HEK293 (cell line): Measurements from ENCODE around the gene NR1I2.

ENCODE experiments used
- CTCF ChIA-PET: fragments of 350-600 bp; formaldehyde crosslinking; extraction: SDS; loops from one replicate; lab custom pipeline; 2021; ENCODE audit warnings: antibody characterized with exemption; lab: Yijun Ruan, JAX
- POLR2A ChIA-PET: fragments of 300-600 bp; formaldehyde crosslinking; extraction: SDS; loops from one replicate; lab custom pipeline; 2020; ENCODE audit warnings: antibody characterized with exemption, inconsistent platforms; lab: Yijun Ruan, JAX
- H3K27ac ChIP-seq: fragments of 200-500 bp; sonication (Bioruptor generic); 2 replicates; pipeline ENCODE4 v1.5.1; 2014; ENCODE audit warnings: low read depth, low read length, control low read depth, inconsistent platforms; ENCODE audit errors: extremely low read depth
- H3K36me3 ChIP-seq, 2 experiments: fragments of 200-500 bp in 1 of 2; sonication (Bioruptor generic) in 1 of 2; 1 replicate in 1 of 2; 2 replicates in 1 of 2; pipeline ENCODE4 v1.5.1; 2014 to 2017; ENCODE audit warnings: inconsistent platforms in 2 of 2, low read length in 2 of 2; ENCODE audit not compliant: control insufficient read depth in 2 of 2, insufficient read depth in 1 of 2
- H3K4me1 ChIP-seq: fragments of 200-500 bp; sonication (Bioruptor generic); 2 replicates; pipeline ENCODE4 v1.5.1; 2014; ENCODE audit warnings: mild to moderate bottlenecking, low read length, inconsistent platforms; ENCODE audit not compliant: control insufficient read depth, insufficient read depth
- H3K4me3 ChIP-seq: 2 replicates; pipeline ENCODE4 v1.5.1; 2011; ENCODE audit warnings: low read depth, mild to moderate bottlenecking, control low read depth, low read length, moderate library complexity
- H3K9me3 ChIP-seq: fragments of 200-500 bp; sonication (Bioruptor generic); 2 replicates; pipeline ENCODE4 v1.5.1; 2014; ENCODE audit warnings: low read depth, low read length, inconsistent platforms; ENCODE audit not compliant: control insufficient read depth, insufficient read depth
- FEZF1 ChIP-seq: fragments of 450-650 bp; formaldehyde crosslinking; IDR thresholded peaks from 2 replicates; pipeline ENCODE4 v1.5.1; 2016; ENCODE audit warnings: missing biosample characterization, missing genetic modification characterization
- GFI1B ChIP-seq: fragments of 450-650 bp; formaldehyde crosslinking; IDR thresholded peaks from 2 replicates; pipeline ENCODE4 v1.5.1; 2016; ENCODE audit warnings: missing biosample characterization, missing genetic modification characterization
- GLI4 ChIP-seq: fragments of 450-650 bp; formaldehyde crosslinking; IDR thresholded peaks from 2 replicates; pipeline ENCODE4 v1.5.1; 2016; ENCODE audit warnings: missing biosample characterization, missing genetic modification characterization
- IKZF3 ChIP-seq: fragments of 450-650 bp; IDR thresholded peaks from 2 replicates; pipeline ENCODE4 v1.5.0; 2018; ENCODE audit warnings: missing biosample characterization, mild to moderate bottlenecking, missing genetic modification characterization, moderate library complexity
- KLF1 ChIP-seq: fragments of 450-650 bp; formaldehyde crosslinking; IDR thresholded peaks from 2 replicates; pipeline ENCODE4 v1.5.1; 2016; ENCODE audit warnings: missing biosample characterization, missing genetic modification characterization
- KLF16 ChIP-seq: fragments of 450-650 bp; formaldehyde crosslinking; IDR thresholded peaks from 2 replicates; pipeline ENCODE4 v1.5.1; 2017; ENCODE audit warnings: missing biosample characterization, missing genetic modification characterization
- KLF7 ChIP-seq: fragments of 450-650 bp; formaldehyde crosslinking; IDR thresholded peaks from 2 replicates; pipeline ENCODE4 v1.5.1; 2016; ENCODE audit warnings: missing biosample characterization, missing genetic modification characterization, borderline replicate concordance
- KLF9 ChIP-seq: fragments of 450-650 bp; formaldehyde crosslinking; IDR thresholded peaks from 2 replicates; pipeline ENCODE4 v1.5.1; 2016; ENCODE audit warnings: missing biosample characterization, missing genetic modification characterization, low read depth
- MZF1 ChIP-seq: fragments of 450-650 bp; formaldehyde crosslinking; IDR thresholded peaks from 2 replicates; pipeline ENCODE4 v1.5.1; 2017; ENCODE audit warnings: missing biosample characterization, missing genetic modification characterization, borderline replicate concordance
- PRDM2 ChIP-seq: fragments of 450-650 bp; formaldehyde crosslinking; IDR thresholded peaks from 2 replicates; pipeline ENCODE4 v1.5.1; 2016; ENCODE audit warnings: missing biosample characterization, missing genetic modification characterization, borderline replicate concordance
- SETDB1 ChIP-seq: IDR thresholded peaks from one replicate; pipeline ENCODE4 v1.6.1; 2017; ENCODE audit warnings: mild to moderate bottlenecking, low read length, moderate library complexity, mixed read lengths; ENCODE audit not compliant: insufficient read length
- ZBTB26 ChIP-seq: fragments of 450-650 bp; formaldehyde crosslinking; optimal IDR thresholded peaks from 2 replicates; pipeline ENCODE3; 2016; ENCODE audit warnings: missing biosample characterization, mild to moderate bottlenecking, missing genetic modification characterization
- ZBTB8A ChIP-seq: fragments of 450-650 bp; formaldehyde crosslinking; IDR thresholded peaks from 2 replicates; pipeline ENCODE4 v1.5.1; 2016; ENCODE audit warnings: missing biosample characterization, missing genetic modification characterization
- ZFP37 ChIP-seq: fragments of 450-650 bp; formaldehyde crosslinking; IDR thresholded peaks from 2 replicates; pipeline ENCODE4 v1.5.1; 2016; ENCODE audit warnings: missing biosample characterization, missing genetic modification characterization
- ZNF10 ChIP-seq: fragments of 450-650 bp; formaldehyde crosslinking; IDR thresholded peaks from 2 replicates; pipeline ENCODE4 v1.5.1; 2017; ENCODE audit warnings: missing biosample characterization, missing genetic modification characterization
- ZNF19 ChIP-seq: fragments of 450-650 bp; formaldehyde crosslinking; IDR thresholded peaks from 2 replicates; pipeline ENCODE4; 2016; ENCODE audit warnings: missing biosample characterization, missing genetic modification characterization, low read depth
- ZNF202 ChIP-seq: fragments of 450-650 bp; formaldehyde crosslinking; IDR thresholded peaks from 2 replicates; pipeline ENCODE4 v1.5.1; 2016; ENCODE audit warnings: missing biosample characterization, missing genetic modification characterization, borderline replicate concordance
- ZNF23 ChIP-seq: fragments of 450-650 bp; formaldehyde crosslinking; IDR thresholded peaks from 2 replicates; pipeline ENCODE4 v1.5.1; 2016; ENCODE audit warnings: missing biosample characterization, missing genetic modification characterization, borderline replicate concordance
- ZNF292 ChIP-seq: fragments of 450-650 bp; formaldehyde crosslinking; IDR thresholded peaks from 2 replicates; pipeline ENCODE4 v1.5.1; 2016; ENCODE audit warnings: low read depth, missing biosample characterization, missing genetic modification characterization, borderline replicate concordance
- ZNF302 ChIP-seq: fragments of 450-650 bp; formaldehyde crosslinking; IDR thresholded peaks from 2 replicates; pipeline ENCODE4 v1.5.1; 2016; ENCODE audit warnings: missing biosample characterization, missing genetic modification characterization, low read depth
- ZNF433 ChIP-seq: fragments of 450-650 bp; formaldehyde crosslinking; IDR thresholded peaks from 2 replicates; pipeline ENCODE4 v1.5.1; 2016; ENCODE audit warnings: missing biosample characterization, missing genetic modification characterization, low read depth
- ZNF501 ChIP-seq: fragments of 450-650 bp; formaldehyde crosslinking; IDR thresholded peaks from 2 replicates; pipeline ENCODE4 v1.5.1; 2016; ENCODE audit warnings: missing biosample characterization, missing genetic modification characterization
- ZNF514 ChIP-seq: fragments of 450-650 bp; formaldehyde crosslinking; IDR thresholded peaks from 2 replicates; pipeline ENCODE4 v1.5.1; 2016; ENCODE audit warnings: missing biosample characterization, missing genetic modification characterization
- ZNF529 ChIP-seq: fragments of 450-650 bp; formaldehyde crosslinking; IDR thresholded peaks from 2 replicates; pipeline ENCODE4 v1.5.1; 2017; ENCODE audit warnings: missing genetic modification characterization, missing biosample characterization; ENCODE audit not compliant: insufficient replicate concordance
- ZNF544 ChIP-seq: fragments of 450-650 bp; formaldehyde crosslinking; IDR thresholded peaks from 2 replicates; pipeline ENCODE4 v1.5.0; 2017; ENCODE audit warnings: missing biosample characterization, missing genetic modification characterization
- ZNF549 ChIP-seq: fragments of 450-650 bp; IDR thresholded peaks from 2 replicates; pipeline ENCODE4 v1.5.1; 2018; ENCODE audit warnings: missing biosample characterization, missing genetic modification characterization, mild to moderate bottlenecking, inconsistent platforms, moderate library complexity
- ZNF623 ChIP-seq: fragments of 450-650 bp; formaldehyde crosslinking; IDR thresholded peaks from 2 replicates; pipeline ENCODE4 v1.5.1; 2016; ENCODE audit warnings: missing biosample characterization, missing genetic modification characterization
- ZNF660 ChIP-seq: fragments of 450-650 bp; IDR thresholded peaks from 2 replicates; pipeline ENCODE4 v1.5.1; 2018; ENCODE audit warnings: missing biosample characterization, mild to moderate bottlenecking, missing genetic modification characterization
- ZNF664 ChIP-seq: fragments of 450-650 bp; formaldehyde crosslinking; IDR thresholded peaks from 2 replicates; pipeline ENCODE4 v1.5.1; 2016; ENCODE audit warnings: missing biosample characterization, missing genetic modification characterization
- TF ChIP-seq, protein P1 (sequence below): fragments of 450-650 bp; formaldehyde crosslinking; IDR thresholded peaks from 2 replicates; pipeline ENCODE4 v1.5.1; 2016; ENCODE audit warnings: missing biosample characterization, missing genetic modification characterization

NR1I2 gene

DNA sequence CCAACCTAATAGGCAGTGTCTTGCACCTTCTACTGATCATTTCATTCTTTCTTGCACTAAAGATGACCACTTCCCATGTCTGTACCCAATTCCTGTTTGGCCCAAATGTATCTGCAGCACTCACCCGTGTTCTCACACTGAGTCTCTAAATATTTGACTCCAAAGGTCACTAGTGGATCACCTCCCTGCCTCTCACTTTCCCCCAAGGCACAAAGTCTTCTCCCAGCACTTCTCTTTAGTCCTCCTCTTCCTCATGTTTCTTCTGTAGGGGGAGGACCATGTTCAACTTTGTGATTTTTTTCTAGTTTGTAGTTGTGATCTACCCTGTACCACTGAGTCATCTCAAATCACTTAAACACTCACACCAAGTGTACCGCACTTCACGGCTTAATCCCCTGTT lies 13.9 kb downstream of the NR1I2 start:
- no peaks in the 10 kb centered on the region for H3K36me3 ChIP-seq
- CTCF ChIA-PET, result no interaction called here
- no peak overlapping the region for H3K4me3 ChIP-seq
- no peaks in the 10 kb centered on the region for H3K4me1 ChIP-seq
- TF ChIP-seq ZBTB8A (tag by site-specific recombination), result no peak
- TF ChIP-seq, protein P1, sequence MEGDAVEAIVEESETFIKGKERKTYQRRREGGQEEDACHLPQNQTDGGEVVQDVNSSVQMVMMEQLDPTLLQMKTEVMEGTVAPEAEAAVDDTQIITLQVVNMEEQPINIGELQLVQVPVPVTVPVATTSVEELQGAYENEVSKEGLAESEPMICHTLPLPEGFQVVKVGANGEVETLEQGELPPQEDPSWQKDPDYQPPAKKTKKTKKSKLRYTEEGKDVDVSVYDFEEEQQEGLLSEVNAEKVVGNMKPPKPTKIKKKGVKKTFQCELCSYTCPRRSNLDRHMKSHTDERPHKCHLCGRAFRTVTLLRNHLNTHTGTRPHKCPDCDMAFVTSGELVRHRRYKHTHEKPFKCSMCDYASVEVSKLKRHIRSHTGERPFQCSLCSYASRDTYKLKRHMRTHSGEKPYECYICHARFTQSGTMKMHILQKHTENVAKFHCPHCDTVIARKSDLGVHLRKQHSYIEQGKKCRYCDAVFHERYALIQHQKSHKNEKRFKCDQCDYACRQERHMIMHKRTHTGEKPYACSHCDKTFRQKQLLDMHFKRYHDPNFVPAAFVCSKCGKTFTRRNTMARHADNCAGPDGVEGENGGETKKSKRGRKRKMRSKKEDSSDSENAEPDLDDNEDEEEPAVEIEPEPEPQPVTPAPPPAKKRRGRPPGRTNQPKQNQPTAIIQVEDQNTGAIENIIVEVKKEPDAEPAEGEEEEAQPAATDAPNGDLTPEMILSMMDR (tag by site-specific recombination), result no peak
- no peak for TF ChIP-seq KLF1 (tag by site-specific recombination)
- no peak for TF ChIP-seq GFI1B (tag by site-specific recombination)
- no peak for TF ChIP-seq ZNF23 (tag by site-specific recombination)
- TF ChIP-seq ZNF514 (tag by site-specific recombination), result no peak
- no peak for TF ChIP-seq ZFP37 (tag by site-specific recombination)
- TF ChIP-seq ZNF10 (tag by site-specific recombination), result no peak
- no peak for TF ChIP-seq ZNF664 (tag by site-specific recombination)
- no peak for TF ChIP-seq ZNF529 (tag by site-specific recombination)
- no peak for TF ChIP-seq PRDM2
- no peak for TF ChIP-seq ZNF544 (tag by site-specific recombination)
- TF ChIP-seq ZNF19, result no peak
- no peak for TF ChIP-seq MZF1 (tag by site-specific recombination)
- no peak for TF ChIP-seq ZNF302
- TF ChIP-seq IKZF3, result no peak
- TF ChIP-seq ZNF623 (tag by site-specific recombination), result no peak
- no peak for TF ChIP-seq KLF7 (tag by site-specific recombination)
- TF ChIP-seq FEZF1 (tag by site-specific recombination), result no peak
- TF ChIP-seq, all 188 proteins: peak for 0
- POLR2A ChIA-PET, result no interaction called here
- H3K9me3 ChIP-seq, result no peaks in the 10 kb centered on the region
- no peak overlapping the region for H3K27ac ChIP-seq

DNA sequence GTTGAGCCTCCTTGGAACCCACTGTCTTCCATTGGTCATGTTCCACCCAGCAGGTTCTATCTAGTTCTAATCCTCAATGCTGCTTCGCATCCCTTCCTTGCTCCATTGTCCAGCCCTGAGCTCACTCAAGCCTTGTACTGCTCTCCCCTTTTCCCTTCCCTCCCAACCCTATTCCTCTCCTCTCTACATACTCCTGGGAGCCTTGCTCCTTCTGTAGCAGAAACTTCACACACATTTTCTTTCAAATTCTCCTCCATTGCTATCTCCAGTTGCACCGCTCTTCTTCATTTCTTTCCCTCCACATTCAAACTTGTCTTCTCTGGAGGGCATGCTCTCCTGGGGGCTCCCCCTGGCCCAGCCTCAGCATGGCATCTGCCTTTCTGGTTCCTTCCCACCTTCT lies 14.5 kb downstream of the NR1I2 start:
- Histone ChIP-seq H3K36me3 (no peaks in the 10 kb centered on the region), H3K4me3 (no peak overlapping the region), H3K27ac (no peak overlapping the region), H3K9me3 (no peaks in the 10 kb centered on the region), H3K4me1 (no peaks in the 10 kb centered on the region)
- POLR2A ChIA-PET, result no interaction called here
- CTCF ChIA-PET, result no interaction called here
- TF ChIP-seq ZNF501 (tag by site-specific recombination) (no peak), ZNF549 (tag by site-specific recombination) (no peak), SETDB1 (no peak), ZNF433 (tag by site-specific recombination) (no peak), ZBTB26 (tag by site-specific recombination) (no peak), KLF1 (tag by site-specific recombination) (no peak), KLF9 (tag by site-specific recombination) (no peak), KLF16 (tag by site-specific recombination) (no peak), ZNF660 (tag by site-specific recombination) (no peak), ZNF292 (tag by site-specific recombination) (no peak), ZNF202 (tag by site-specific recombination) (no peak), GLI4 (no peak)
